GOT3 (cell line): Measurements from ENCODE around the gene BFSP1.

Experiments
- DNase-seq: peaks from one replicate; lab custom pipeline; 2025; ENCODE audit warnings: mixed read lengths; lab: John Stamatoyannopoulos, UW

The BFSP1 gene

GRCh38 chr20:17497821-17498580, 33.2 kb downstream of the BFSP1 start:
- no peak for DNase-seq

- DNase-seq = no peak
Measured at GRCh38 chr20:17495826-17496225, 35.4 kb downstream of the BFSP1 start.

GRCh38 chr20:17494201-17494600, 37.0 kb downstream of the BFSP1 start:
- no peak for DNase-seq

- no peak for DNase-seq
Measured at GRCh38 chr20:17493173-17493572, 38.0 kb downstream of the BFSP1 start.

GRCh38 chr20:17491488-17491887, 39.7 kb downstream of the BFSP1 start:
- no peak for DNase-seq

- DNase-seq = no peak
Measured at GRCh38 chr20:17491041-17491440, 40.1 kb downstream of the BFSP1 start.

GRCh38 chr20:17490501-17490900, 40.7 kb downstream of the BFSP1 start:
- no peak for DNase-seq

GRCh38 chr20:17488916-17489600, 42.1 kb downstream of the BFSP1 start:
- DNase-seq = no peak

GRCh38 chr20:17485017-17485416, 46.2 kb downstream of the BFSP1 start:
- no peak for DNase-seq

- DNase-seq = no peak
Measured at GRCh38 chr20:17482536-17482935, 48.6 kb downstream of the BFSP1 start.

- DNase-seq = no peak
Measured at GRCh38 chr20:17481661-17482060, 49.5 kb downstream of the BFSP1 start.

GRCh38 chr20:17480696-17481095, 50.5 kb downstream of the BFSP1 start:
- DNase-seq = no peak

GRCh38 chr20:17479063-17479657, 52.0 kb downstream of the BFSP1 start:
- DNase-seq = no peak

- DNase-seq = no peak
Measured at GRCh38 chr20:17473659-17474058, 57.5 kb downstream of the BFSP1 start.

- DNase-seq = no peak
Measured at GRCh38 chr20:17471606-17472187, 59.5 kb downstream of the BFSP1 start.

- DNase-seq = no peak
Measured at GRCh38 chr20:17470973-17471372, 60.2 kb downstream of the BFSP1 start.

GRCh38 chr20:17470521-17470920, 60.7 kb downstream of the BFSP1 start:
- no peak for DNase-seq

GRCh38 chr20:17469246-17470030, 61.7 kb downstream of the BFSP1 start:
- DNase-seq = no peak

- no peak for DNase-seq
Measured at GRCh38 chr20:17468073-17468840, 62.9 kb downstream of the BFSP1 start.

GRCh38 chr20:17467120-17467655, 64.0 kb downstream of the BFSP1 start:
- no peak for DNase-seq

- no peak for DNase-seq
Measured at GRCh38 chr20:17466641-17467040, 64.5 kb downstream of the BFSP1 start.
